Iris pigment epithelial cell (primary cell): ENCODE results near the gene FBXO21.
A peak's percentile ranks its signal among the peaks of the same experiment; 100 is the strongest.

Experiments used
- DNase-seq: peaks from one replicate; pipeline ENCODE4 v3.0.0-alpha.2; 2011; ENCODE audit warnings: low read depth

FBXO21 gene

DNA sequence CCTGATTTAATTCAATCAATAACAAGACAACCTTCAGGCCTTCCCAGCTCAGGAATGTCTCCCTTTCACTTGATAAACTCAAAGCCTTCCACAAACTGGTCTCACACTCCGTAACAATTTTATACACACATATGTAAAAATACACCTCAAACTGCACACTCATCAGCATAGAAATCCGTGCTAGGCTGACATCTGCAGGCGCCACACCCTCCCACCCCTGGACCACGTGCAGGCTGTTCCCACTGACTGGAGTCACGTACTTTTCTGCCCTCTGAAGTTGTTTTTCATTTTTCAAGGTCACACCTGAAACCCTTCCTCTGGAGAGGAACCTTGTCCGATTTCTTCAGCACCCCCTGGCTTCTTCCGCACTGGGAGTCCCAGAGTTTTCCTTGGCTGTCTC lies 27.6 kb downstream of the FBXO21 start:
- DNase-seq: no peak

DNA sequence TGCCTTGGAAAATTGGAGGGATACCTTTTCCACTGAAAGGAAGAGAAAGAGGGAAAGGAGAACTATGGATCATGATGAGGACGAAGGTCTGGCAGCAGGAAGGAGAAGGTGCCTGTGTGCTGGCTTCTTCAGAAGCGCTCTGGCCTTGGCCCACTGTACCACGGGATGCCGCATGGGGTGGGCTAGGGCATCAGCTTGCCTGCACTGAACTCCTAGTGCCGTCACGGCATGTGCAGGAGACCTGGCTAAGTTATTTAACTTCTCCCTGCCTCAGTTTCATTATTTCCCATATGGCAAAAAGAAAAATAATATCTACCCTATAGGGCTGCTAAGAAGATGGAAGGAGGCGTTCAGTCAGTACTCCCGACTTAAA lies 28.1 kb downstream of the FBXO21 start:
- DNase-seq: no peak

GRCh38 chr12:117161460-117162166 lies 28.7 kb downstream of the FBXO21 start:
- DNase-seq: no peak

DNA sequence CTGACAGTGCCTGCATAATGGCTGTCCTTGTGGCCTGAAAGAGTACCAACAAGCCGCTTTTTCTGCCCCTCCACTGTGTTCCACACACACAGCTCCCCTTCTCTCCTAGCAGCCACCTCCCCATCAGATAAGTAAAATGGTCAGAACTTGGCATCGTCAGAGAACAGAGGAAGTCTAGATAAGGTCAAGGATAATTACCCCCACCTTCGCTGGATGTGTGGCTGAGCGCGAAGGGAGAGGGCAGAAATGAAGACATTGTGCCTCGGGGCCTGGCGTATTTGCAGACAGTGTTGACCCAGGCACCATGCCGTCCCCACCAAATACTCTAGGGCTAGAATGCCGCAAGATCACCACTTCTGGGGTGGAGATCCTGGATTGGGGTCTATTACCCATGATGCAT lies 30.6 kb downstream of the FBXO21 start:
- DNase-seq: no peak

DNA sequence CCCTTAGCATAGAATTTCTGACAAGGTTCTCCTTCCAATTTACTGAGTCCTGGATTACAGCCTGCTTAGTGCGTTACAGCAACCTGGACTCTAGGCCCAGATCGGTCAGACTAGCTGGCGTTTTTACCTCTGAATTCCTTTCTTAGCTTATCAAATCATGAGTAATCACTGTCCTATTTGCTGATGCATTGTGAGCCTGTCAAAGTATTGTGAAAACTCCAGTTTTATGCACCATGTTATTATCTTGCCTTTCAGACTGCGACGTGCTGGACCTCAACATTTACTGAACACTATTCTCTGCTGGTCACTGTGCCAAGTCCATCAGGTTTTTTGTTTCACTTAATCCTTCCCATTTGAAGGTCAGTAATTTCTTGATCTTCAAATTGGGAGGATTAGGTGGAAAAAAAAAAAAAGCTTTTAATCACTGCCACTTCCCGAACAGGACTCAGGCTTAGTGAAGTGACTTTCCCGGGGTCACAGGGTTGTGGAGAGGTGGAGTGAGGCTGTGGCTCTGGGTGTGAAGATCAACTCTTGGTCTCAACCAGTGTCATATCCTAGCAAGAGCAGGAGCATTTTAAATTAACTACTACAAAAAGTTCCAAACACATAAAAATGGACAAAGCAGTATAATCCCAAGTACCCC lies 31.2 kb downstream of the FBXO21 start:
- DNase-seq: peak; percentile 80

DNA sequence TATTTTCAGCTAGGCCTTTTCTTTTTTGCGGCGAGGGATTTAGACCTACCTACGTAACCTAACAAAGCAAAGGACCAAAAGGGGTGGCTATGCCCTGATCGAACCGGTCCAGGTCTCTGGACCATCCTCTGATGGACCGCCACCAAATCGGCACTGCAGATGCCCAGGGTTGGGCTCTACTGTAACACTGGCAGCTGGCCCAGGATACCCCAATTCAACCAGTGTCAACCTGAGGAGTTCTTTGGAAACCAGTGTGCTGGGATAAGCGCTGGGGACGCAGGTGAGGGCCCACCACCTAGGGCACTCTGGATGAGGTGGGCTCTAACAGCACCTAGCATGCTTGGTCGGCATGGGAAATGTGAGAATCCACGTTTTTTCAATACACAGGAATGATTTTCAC lies 32.2 kb downstream of the FBXO21 start:
- DNase-seq: no peak

GRCh38 chr12:117155278-117156060 lies 34.8 kb downstream of the FBXO21 start:
- DNase-seq: peak; percentile 22

GRCh38 chr12:117152793-117153775 lies 37.2 kb downstream of the FBXO21 start:
- DNase-seq: no peak

DNA sequence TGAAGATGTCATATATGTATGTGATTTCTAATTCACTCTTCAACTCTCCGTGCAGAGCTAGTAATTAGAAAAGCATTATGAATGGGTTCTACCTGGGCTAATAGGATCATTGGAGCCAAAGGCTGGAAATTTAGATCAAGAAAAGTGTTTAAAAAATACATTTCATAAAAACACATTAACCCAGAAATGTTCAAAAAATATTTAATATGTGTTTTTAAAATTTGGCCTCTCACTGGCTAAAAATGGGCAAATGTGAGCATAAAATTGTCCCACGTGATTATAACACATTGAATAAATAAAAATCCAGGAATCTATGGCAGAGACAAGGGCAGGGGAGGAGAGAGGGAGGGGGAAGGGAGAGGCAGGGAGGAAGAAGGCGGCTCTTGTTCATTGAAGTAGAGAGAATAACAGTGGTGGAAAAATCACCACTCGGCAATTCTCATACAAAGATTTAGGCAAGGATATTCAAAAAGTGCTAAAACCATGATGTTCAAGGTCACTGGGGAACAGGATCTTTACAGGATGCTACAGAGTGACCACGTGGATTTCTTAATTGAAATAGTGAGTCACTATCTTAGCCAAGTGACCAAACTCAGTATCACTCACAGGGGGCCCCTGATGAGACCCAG lies 38.8 kb downstream of the FBXO21 start:
- DNase-seq: no peak

GRCh38 chr12:117149431-117149830 lies 40.8 kb downstream of the FBXO21 start:
- DNase-seq: no peak

- DNase-seq: no peak
These were observed 41.6 kb downstream of the FBXO21 start for GRCh38 chr12:117148642-117149041.

DNA sequence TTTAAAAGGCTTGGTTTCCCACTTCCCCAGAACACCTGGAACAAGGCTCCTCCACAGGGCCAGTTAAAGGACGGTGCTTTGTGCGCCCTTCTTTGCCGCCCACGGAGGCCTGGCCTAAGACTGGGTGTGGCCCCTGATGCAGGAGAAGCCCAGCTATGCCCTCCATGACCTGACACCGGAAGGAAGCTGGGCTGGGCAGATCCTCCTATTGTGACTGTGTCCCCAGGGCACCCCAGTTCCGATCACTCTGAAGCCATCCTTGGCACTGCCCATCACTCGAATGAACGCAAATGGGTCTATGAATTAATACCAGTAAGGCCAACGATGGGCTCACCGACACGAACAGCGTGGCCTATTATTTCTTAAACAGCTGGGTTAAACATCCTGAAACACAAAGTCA lies 42.6 kb downstream of the FBXO21 start:
- no peak for DNase-seq

DNA sequence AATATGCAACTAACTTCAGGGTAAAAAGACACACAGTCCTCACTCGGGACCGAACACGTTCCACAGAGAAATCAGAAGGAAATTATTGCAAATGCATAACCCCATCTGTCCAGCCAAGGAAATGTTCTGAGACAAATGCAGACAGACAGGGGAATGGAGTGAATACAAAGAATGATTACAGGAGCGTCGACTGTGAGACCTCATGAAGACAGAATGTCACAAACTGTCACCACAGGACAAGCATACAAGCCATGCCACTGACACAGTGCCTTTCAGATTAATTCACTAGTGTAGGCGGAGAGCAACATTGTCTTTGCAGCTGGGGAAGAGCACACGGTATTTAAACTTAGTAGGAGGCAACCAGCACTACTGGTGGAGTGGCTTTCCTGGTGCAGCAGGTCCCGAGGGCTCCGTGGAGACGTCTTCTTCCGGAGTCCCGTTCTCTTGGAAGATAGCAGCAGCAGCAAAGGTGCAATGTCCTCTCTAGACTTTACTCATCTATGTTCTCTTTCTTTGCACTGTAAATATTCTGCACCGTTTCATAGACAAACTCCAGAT lies 44.6 kb downstream of the FBXO21 start:
- DNase-seq: no peak

DNA sequence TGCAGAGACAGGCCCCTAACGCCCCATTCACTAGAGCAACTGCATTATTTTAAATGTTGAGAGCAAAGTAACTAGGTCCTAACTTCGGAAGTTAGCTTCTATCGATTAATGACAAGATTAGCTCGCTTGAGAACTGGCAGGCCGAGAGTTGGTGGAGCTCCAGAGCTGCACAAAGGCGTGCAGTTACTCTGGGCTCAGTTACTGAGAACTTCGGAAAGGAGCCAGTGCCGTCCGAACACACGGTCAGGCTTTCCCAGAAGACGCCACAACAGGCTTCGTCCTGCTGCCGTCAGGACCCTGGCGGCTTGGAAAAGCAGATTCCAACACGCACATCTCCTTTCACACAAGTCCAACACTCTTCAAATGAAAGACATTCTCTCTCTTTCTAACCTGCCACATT lies 45.7 kb downstream of the FBXO21 start:
- no peak for DNase-seq

DNA sequence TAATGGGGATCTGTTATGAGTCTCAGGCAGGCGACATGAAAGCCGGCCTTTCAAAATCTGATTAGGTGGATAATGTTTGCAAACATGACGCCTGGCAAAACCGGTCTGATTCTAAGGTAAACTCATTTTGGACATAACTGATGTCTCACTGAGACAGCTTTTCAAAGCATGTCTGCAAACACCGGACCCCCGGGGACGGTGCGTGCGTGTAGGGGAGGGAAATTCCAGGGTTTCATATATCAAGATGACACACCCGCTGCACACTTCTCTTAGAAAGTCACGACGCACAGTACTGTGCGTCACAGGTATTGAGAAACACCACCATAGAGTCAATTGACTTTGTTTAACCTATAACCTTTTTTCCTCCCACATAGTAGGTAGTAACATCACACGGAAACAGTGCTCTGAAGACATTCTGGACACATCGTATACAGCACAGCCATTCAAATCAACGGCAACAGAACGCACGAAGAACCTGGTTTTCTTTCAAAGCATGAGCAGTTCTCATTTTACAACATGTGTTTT lies 47.2 kb downstream of the FBXO21 start:
- DNase-seq: peak; percentile 77

DNA sequence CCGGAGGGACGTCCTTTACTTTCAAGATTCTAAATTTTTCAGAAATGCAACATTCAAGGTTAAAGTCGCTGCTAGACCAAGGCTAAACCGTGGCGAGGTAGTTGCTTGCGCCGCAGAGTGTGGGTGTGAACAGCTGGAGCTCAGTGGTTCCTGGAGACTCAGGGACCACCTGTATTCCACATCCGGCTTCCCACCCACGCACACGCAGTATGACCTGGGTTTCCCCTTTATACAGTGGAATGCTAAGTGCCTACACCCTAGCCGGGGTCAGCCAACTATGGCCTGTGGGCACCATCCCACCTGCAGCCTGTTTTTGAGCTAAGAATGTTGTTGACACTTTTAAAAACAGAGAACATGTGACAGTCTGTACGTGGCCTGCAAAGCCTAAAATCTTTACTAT lies 48.2 kb downstream of the FBXO21 start:
- no peak for DNase-seq

DNA sequence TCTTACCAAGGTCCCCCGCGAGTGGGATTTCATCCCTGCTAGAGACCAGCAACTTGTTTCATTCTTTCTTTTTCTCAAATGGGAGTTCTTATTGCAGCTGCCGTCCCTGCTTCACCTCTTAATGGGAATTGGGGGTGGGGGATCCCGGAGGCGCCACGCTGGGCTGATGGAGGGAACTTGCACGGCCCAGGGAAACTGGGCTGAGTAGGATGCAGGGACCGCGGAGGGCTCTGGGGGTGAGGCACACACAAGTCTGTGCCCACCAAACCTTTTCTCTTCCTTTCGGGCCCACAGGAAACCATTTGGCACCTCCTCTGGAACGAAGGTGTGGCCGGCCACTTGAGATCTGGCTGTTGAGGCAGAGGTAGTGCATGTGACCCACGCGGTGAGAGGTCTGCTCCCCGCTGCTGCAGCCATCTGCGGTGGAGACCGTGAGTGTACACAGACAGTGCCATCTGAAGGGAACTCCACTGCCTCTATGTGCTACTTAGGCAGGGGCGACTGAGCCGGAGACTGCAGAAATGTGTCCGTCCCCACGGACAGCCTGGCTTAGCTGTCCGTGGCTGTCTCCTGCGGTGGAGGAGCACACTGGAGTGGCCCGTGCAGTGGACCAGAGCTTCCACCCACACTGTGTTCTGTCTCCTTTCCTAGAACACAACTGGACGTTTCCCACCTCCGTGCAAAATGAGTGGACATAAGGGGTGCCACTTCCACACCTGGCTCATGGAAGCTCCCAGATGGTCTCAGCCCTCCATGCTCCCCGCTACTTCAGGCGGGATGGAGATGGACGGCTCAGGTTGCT lies 49.0 kb downstream of the FBXO21 start:
- no peak for DNase-seq

GRCh38 chr12:117140397-117141096 lies 49.7 kb downstream of the FBXO21 start:
- no peak for DNase-seq

GRCh38 chr12:117139025-117139717 lies 51.1 kb downstream of the FBXO21 start:
- no peak for DNase-seq
